ENCODE results near the gene CAPN15. TPM values are rescaled to one million over a fixed set of nuclear protein-coding genes. Genes with fewer than 3 reads are reported as not detected.
A peak's percentile ranks its signal among the peaks of the same experiment; 100 is the strongest.

The CAPN15 gene
- total and polyA plus RNA-seq, 9 of the 15 experiments (the other 6 are each of a cell fraction or from before 2014, with no cell fraction given) = 0.62 to 111 (median 14.2) TPM

- TF ChIP-seq ZBTB33 (CRISPR knock-in tag; IDR thresholded peaks at IDR 0.05) (peak; percentile 52), POLR2G (IDR thresholded peaks at IDR 0.05; ENCODE audit: low read depth, low read length) (peak; percentile 62), ARHGAP35 (IDR thresholded peaks at IDR 0.05; ENCODE audit: partially characterized antibody) (no peak), RBM22 (IDR thresholded peaks at IDR 0.05; ENCODE audit: low read depth, low read length, poor library complexity, severe bottlenecking) (peak; percentile 74), FOXP1 (CRISPR knock-in tag; IDR thresholded peaks at IDR 0.05) (no peak), RHOXF2B (CRISPR knock-in tag; conservative IDR thresholded peaks at IDR 0.05) (no peak), VEZF1 (CRISPR knock-in tag; IDR thresholded peaks at IDR 0.05) (no peak), MAFK (IDR thresholded peaks at IDR 0.05; ENCODE audit: low read length) (no peak), BRD4 (IDR thresholded peaks at IDR 0.05) (no peak), SIN3A (IDR thresholded peaks at IDR 0.05; ENCODE audit: borderline replicate concordance in 2 of 2, control insufficient read depth in 1 of 2, low read depth in 2 of 2, low read length in 2 of 2) (no peak), U2AF2 (optimal IDR thresholded peaks at IDR 0.05; ENCODE audit: low read depth, low read length) (no peak), ZNF444 (CRISPR knock-in tag; IDR thresholded peaks at IDR 0.05) (no peak), GTF2B (IDR thresholded peaks at IDR 0.05; ENCODE audit: extremely low read depth, insufficient read length) (no peak), HDAC1 (IDR thresholded peaks at IDR 0.05) (no peak), ZNF639 (CRISPR knock-in tag; conservative IDR thresholded peaks at IDR 0.05 in 1 of 2, IDR thresholded peaks at IDR 0.05 in 1 of 2) (no peak), ETV5 (CRISPR knock-in tag; IDR thresholded peaks at IDR 0.05; ENCODE audit: low read depth) (no peak), MEIS2 (IDR thresholded peaks at IDR 0.05; ENCODE audit: partially characterized antibody) (no peak), TRIM24 (IDR thresholded peaks at IDR 0.05) (no peak), TBL1XR1 (IDR thresholded peaks at IDR 0.05; ENCODE audit: low read length in 2 of 2) (no peak), POLR2AphosphoS5 (IDR thresholded peaks at IDR 0.05; ENCODE audit: control insufficient read depth, insufficient read depth, low read depth, low read length) (no peak)
These were observed 2.8 kb downstream of the CAPN15 start (continued) for GRCh38 chr16:530111-530817.

Measured in K562 (cell line).